Hepatocyte (in vitro differentiated cells): ENCODE data around the gene RNMT. TPM values are rescaled to one million over a fixed set of nuclear protein-coding genes. Genes with fewer than 3 reads are reported as not detected.

Experiments used
- DNase-seq: peaks from one replicate; pipeline ENCODE4 v3.0.0-alpha.2; 2016; ENCODE audit warnings: low spot score
- H2AFZ ChIP-seq: fragments of 200-600 bp; sonication (generic); 2 replicates; pipeline ENCODE4 v1.6.0; 2016; ENCODE audit warnings: antibody characterized with exemption, mild to moderate bottlenecking
- H3K27ac ChIP-seq: fragments of 200-600 bp; sonication (generic); 2 replicates; pipeline ENCODE4 v1.5.1; 2016; ENCODE audit warnings: mild to moderate bottlenecking
- H3K27me3 ChIP-seq: fragments of 200-600 bp; sonication (generic); 2 replicates; pipeline ENCODE4 v1.6.1; 2016
- H3K36me3 ChIP-seq: fragments of 200-600 bp; sonication (generic); replicated peaks from 2 replicates; pipeline ENCODE4 v1.5.1; 2016; ENCODE audit warnings: low read depth; ENCODE audit not compliant: insufficient read depth
- H3K4me1 ChIP-seq: fragments of 200-600 bp; sonication (generic); 2 replicates; pipeline ENCODE4 v1.5.1; 2016; ENCODE audit warnings: mild to moderate bottlenecking, moderate library complexity; ENCODE audit not compliant: insufficient read depth
- H3K4me2 ChIP-seq: fragments of 200-600 bp; sonication (generic); 2 replicates; pipeline ENCODE4 v1.6.0; 2016
- H3K4me3 ChIP-seq: fragments of 200-600 bp; sonication (generic); 2 replicates; pipeline ENCODE4 v1.5.1; 2016; ENCODE audit warnings: mild to moderate bottlenecking
- H3K79me2 ChIP-seq: fragments of 200-600 bp; sonication (generic); 2 replicates; pipeline ENCODE4 v1.6.0; 2017; ENCODE audit warnings: mild to moderate bottlenecking
- H3K9me2 ChIP-seq: fragments of 200-600 bp; sonication (generic); replicated peaks from 2 replicates; pipeline ENCODE4 v1.6.0; 2017; ENCODE audit warnings: mild to moderate bottlenecking; ENCODE audit not compliant: insufficient read depth
- H3K9me3 ChIP-seq: fragments of 200-600 bp; sonication (generic); 2 replicates; pipeline ENCODE4 v1.5.1; 2016; ENCODE audit warnings: low read depth, mild to moderate bottlenecking
- H4K20me1 ChIP-seq: fragments of 200-600 bp; sonication (generic); 2 replicates; pipeline ENCODE4 v1.6.0; 2016; ENCODE audit warnings: mild to moderate bottlenecking; ENCODE audit not compliant: insufficient read depth, poor library complexity, severe bottlenecking
- EZH2 ChIP-seq: fragments of 200-600 bp; sonication (generic); IDR thresholded peaks from 2 replicates; pipeline ENCODE4 v1.6.1; 2016; ENCODE audit warnings: antibody characterized with exemption, mild to moderate bottlenecking, borderline replicate concordance
- EZH2phosphoT487 ChIP-seq: fragments of 200-600 bp; sonication (generic); IDR thresholded peaks from one replicate; pipeline ENCODE4 v1.6.1; 2018; ENCODE audit warnings: antibody characterized with exemption, mild to moderate bottlenecking, low read depth, moderate library complexity; ENCODE audit not compliant: unreplicated experiment, severe bottlenecking
- WGBS: methylation state at CpG from one replicate; pipeline ENCODE4 v1.1.6; 2016; ENCODE audit warnings: low lambda C conversion rate; ENCODE audit errors: missing lambda C conversion rate; 5-methylcytosine and 5-hydroxymethylcytosine counted together
- polyA plus RNA-seq: library from polyadenylated mRNA; unstranded; fragments of >200 nt; fragmentation: Nextera tagmentation; extraction: Ambion mirVana; gene quantifications from 2 replicates; pipeline ENCODE4 v1.2.1, GENCODE V29; 2016
- total RNA-seq: library from RNA; depleted of rRNA; stranded (reverse); fragments of >200 nt; gene quantifications from 2 replicates; pipeline ENCODE4 v1.2.3, GENCODE V29; 2014
- TF ChIP-seq, protein P1 (sequence below): fragments of 200-600 bp; sonication (generic); IDR thresholded peaks from 2 replicates; pipeline ENCODE4 v1.5.1; 2016; ENCODE audit warnings: antibody characterized with exemption, mild to moderate bottlenecking; ENCODE audit not compliant: poor library complexity

RNMT gene
- total and polyA plus RNA-seq, 2 experiments from 2014 or later: 34.5 to 40.4 TPM

DNA sequence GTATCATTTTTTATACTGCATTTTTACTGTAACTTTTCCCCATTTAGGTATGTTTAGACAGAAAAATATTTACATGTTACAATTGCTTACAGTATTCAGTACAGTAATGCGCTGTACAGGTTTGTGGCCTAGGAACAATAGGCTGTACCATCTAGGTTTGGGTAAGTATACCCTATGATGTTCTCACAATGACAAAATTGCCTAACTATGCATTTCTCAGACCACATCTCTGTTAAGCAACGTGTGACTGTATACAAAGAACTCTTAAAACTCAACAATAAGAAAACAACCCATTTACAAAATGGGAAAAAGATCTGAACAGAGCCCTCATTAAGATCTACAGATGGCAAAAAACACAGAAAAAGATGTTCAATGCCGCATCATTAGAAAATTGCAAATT, 29.5 kb upstream of the RNMT start:
- no peaks in the 10 kb centered on the region for H3K36me3 ChIP-seq
- no peak overlapping the region for H2AFZ ChIP-seq
- H3K4me3 ChIP-seq: no peak overlapping the region
- H3K27ac ChIP-seq: no peak overlapping the region
- peaks cover 52% of the 10 kb centered on the region for H3K79me2 ChIP-seq
- no peak overlapping the region for H3K4me2 ChIP-seq
- no peaks in the 10 kb centered on the region for H3K27me3 ChIP-seq
- H3K4me1 ChIP-seq: no peaks in the 10 kb centered on the region
- no peaks in the 10 kb centered on the region for H4K20me1 ChIP-seq
- no peaks in the 10 kb centered on the region for H3K9me2 ChIP-seq
- H3K9me3 ChIP-seq: peaks cover 5% of the 10 kb centered on the region
- WGBS: 96% methylated on average over 3 of the region's 3 CpGs
- DNase-seq: no peak
- TF ChIP-seq EZH2phosphoT487: no peak
- TF ChIP-seq, protein P1, sequence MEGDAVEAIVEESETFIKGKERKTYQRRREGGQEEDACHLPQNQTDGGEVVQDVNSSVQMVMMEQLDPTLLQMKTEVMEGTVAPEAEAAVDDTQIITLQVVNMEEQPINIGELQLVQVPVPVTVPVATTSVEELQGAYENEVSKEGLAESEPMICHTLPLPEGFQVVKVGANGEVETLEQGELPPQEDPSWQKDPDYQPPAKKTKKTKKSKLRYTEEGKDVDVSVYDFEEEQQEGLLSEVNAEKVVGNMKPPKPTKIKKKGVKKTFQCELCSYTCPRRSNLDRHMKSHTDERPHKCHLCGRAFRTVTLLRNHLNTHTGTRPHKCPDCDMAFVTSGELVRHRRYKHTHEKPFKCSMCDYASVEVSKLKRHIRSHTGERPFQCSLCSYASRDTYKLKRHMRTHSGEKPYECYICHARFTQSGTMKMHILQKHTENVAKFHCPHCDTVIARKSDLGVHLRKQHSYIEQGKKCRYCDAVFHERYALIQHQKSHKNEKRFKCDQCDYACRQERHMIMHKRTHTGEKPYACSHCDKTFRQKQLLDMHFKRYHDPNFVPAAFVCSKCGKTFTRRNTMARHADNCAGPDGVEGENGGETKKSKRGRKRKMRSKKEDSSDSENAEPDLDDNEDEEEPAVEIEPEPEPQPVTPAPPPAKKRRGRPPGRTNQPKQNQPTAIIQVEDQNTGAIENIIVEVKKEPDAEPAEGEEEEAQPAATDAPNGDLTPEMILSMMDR: no peak
- TF ChIP-seq EZH2: no peak

DNA sequence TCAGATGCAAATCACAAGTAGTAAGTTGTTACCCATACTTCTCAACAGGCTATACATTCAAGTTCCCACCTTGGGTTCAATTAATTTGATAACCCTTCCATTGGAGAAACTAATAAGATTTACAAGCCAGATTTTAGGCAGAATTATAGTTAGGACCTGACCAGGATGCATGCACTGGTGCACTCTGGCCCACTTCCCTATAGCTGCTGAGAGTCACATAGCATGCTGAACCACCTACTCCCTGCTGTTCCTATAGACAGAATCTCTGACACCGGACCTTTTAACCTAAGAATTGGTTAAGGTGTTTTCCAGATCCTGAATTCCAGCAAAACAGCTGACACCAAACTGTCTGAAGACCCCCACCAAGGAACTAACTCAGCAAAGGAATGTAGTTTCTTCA, 26.3 kb upstream of the RNMT start:
- Histone ChIP-seq H4K20me1 (no peaks in the 10 kb centered on the region), H3K36me3 (no peaks in the 10 kb centered on the region), H3K27me3 (no peaks in the 10 kb centered on the region), H3K27ac (no peak overlapping the region), H3K9me3 (peaks cover 13% of the 10 kb centered on the region), H3K4me2 (no peak overlapping the region), H3K4me1 (no peaks in the 10 kb centered on the region), H3K9me2 (no peaks in the 10 kb centered on the region), H2AFZ (no peak overlapping the region), H3K79me2 (peaks cover 59% of the 10 kb centered on the region), H3K4me3 (no peak overlapping the region)
- WGBS: 100% methylated on average over 1 of the region's 1 CpG
- DNase-seq: no peak
- TF ChIP-seq, protein P1: no peak
- TF ChIP-seq EZH2: no peak
- TF ChIP-seq EZH2phosphoT487: no peak

GRCh38 chr18:13703899-13704298, 22.6 kb upstream of the RNMT start:
- WGBS: 92% methylated on average over 1 of the region's 1 CpG
- TF ChIP-seq EZH2phosphoT487 (no peak), EZH2 (no peak)
- TF ChIP-seq, protein P1: no peak
- Histone ChIP-seq H3K9me3 (peaks cover 20% of the 10 kb centered on the region), H3K4me2 (no peak overlapping the region), H3K4me1 (no peaks in the 10 kb centered on the region), H3K27me3 (no peaks in the 10 kb centered on the region), H3K9me2 (no peaks in the 10 kb centered on the region), H3K36me3 (no peaks in the 10 kb centered on the region), H4K20me1 (no peaks in the 10 kb centered on the region), H2AFZ (no peak overlapping the region), H3K27ac (no peak overlapping the region), H3K4me3 (no peak overlapping the region), H3K79me2 (peaks cover 74% of the 10 kb centered on the region)
- no peak for DNase-seq

- Histone ChIP-seq H3K4me1 (no peaks in the 10 kb centered on the region), H3K36me3 (no peaks in the 10 kb centered on the region), H3K27ac (no peak overlapping the region), H3K9me2 (no peaks in the 10 kb centered on the region), H2AFZ (no peak overlapping the region), H3K4me3 (no peak overlapping the region), H4K20me1 (peaks cover 18% of the 10 kb centered on the region), H3K9me3 (peaks cover 5% of the 10 kb centered on the region), H3K79me2 (peaks cover 91% of the 10 kb centered on the region), H3K27me3 (no peaks in the 10 kb centered on the region), H3K4me2 (no peak overlapping the region)
- TF ChIP-seq EZH2phosphoT487 (no peak), EZH2 (no peak)
- TF ChIP-seq, protein P1: no peak
- no peak for DNase-seq
- 91% methylated on average over 6 of the region's 6 CpGs for WGBS
Measured at GRCh38 chr18:13710414-13710831, 16.1 kb upstream of the RNMT start.
